Measurements from ENCODE around the gene TRPC1.

DNA sequence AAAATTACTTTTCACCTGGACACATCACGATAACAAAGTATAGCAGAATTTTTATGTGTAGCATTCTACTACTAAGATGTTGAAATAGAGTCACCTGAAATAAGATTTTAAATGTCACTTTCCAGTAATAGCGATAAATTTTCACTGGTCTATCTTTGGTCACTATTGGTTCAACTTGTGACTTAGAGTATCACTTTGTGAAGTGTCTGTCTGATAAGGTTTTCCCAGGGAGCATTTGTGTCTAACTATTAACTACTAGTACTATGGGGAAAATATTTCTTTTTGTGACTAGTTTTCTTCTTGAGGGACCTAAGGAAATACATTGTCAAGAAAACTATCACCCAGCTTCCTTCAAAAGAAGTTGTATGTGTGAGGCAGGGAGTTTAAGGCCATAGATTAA is 11.0 kb downstream of the TRPC1 start:
- TF ChIP-seq, protein P1, sequence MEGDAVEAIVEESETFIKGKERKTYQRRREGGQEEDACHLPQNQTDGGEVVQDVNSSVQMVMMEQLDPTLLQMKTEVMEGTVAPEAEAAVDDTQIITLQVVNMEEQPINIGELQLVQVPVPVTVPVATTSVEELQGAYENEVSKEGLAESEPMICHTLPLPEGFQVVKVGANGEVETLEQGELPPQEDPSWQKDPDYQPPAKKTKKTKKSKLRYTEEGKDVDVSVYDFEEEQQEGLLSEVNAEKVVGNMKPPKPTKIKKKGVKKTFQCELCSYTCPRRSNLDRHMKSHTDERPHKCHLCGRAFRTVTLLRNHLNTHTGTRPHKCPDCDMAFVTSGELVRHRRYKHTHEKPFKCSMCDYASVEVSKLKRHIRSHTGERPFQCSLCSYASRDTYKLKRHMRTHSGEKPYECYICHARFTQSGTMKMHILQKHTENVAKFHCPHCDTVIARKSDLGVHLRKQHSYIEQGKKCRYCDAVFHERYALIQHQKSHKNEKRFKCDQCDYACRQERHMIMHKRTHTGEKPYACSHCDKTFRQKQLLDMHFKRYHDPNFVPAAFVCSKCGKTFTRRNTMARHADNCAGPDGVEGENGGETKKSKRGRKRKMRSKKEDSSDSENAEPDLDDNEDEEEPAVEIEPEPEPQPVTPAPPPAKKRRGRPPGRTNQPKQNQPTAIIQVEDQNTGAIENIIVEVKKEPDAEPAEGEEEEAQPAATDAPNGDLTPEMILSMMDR (IDR thresholded peaks at IDR 0.05), result no peak
- TF ChIP-seq POLR2AphosphoS5 (IDR thresholded peaks at IDR 0.05; ENCODE audit: low read depth, low read length) (no peak), SIN3A (IDR thresholded peaks at IDR 0.05; ENCODE audit: borderline replicate concordance, insufficient read depth, low read depth, low read length) (no peak)

All from Panc1 (cell line).